ENCODE measurements around the gene YES1.
"Not testable (repeated sequence)": the region's sequence is repeated elsewhere in the genome, so short reads cannot be mapped to it uniquely, and the experiment has no call there.

The YES1 gene

GRCh38 chr18:785242-785641 is 26.8 kb downstream of the YES1 start:
- no peak for TF ChIP-seq CTCF (IDR thresholded peaks at IDR 0.05; ENCODE audit: unreplicated experiment in 3 of 3)
- H3K27ac Mint-ChIP-seq = no peak overlapping the region
- peaks cover 7% of the 10 kb centered on the region for H3K36me3 Mint-ChIP-seq (ENCODE audit: low read depth)
- H3K9me3 Mint-ChIP-seq = no peaks in the 10 kb centered on the region
- no peak overlapping the region for H3K4me3 Mint-ChIP-seq
- peaks cover 33% of the 10 kb centered on the region for H3K4me1 Mint-ChIP-seq
- no peaks in the 10 kb centered on the region for H3K27me3 Mint-ChIP-seq (ENCODE audit: low read depth)

DNA sequence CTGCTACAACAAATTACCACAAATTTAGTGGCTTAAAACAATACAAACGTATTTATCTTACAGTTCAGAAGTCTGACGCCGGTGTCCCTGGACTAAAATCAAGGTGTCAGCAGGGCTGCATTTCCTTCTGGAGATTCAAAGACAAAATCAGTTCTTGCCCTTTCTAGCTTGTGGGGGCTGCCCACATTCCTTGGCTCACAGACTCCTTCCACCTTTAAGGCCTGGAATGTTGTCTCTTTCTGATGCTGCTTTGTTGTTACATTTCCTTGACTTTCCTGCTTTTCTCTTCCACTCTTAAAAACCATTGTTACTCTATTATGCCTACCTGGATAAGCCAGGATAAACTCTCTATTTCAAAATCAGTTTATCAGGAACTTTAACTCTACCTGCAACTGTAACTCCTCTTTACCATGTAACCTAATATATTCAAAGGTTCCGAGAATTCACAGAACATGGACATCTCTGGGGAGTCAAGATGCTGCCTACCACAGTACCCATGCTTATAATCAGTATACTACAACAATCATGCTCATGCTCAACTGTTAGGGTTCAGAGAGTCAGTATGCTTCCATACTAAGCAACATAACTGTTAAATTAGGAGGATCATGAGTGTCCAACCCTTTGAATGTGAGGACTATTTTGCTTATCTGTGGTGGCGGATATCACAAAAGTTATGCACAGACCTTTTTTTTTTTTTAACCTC is 27.4 kb downstream of the YES1 start:
- Mint-ChIP-seq H3K4me1 (peaks cover 36% of the 10 kb centered on the region), H3K9me3 (no peaks in the 10 kb centered on the region), H3K36me3 (ENCODE audit: low read depth) (peaks cover 7% of the 10 kb centered on the region), H3K27ac (peak overlapping the region in 1 of 3 experiments; percentile 18), H3K4me3 (no peak overlapping the region), H3K27me3 (ENCODE audit: low read depth) (no peaks in the 10 kb centered on the region)
- no peak for TF ChIP-seq CTCF (IDR thresholded peaks at IDR 0.05; ENCODE audit: unreplicated experiment in 3 of 3)

GRCh38 chr18:778194-778927 is 33.7 kb downstream of the YES1 start:
- Mint-ChIP-seq H3K27me3 (ENCODE audit: low read depth) (no peaks in the 10 kb centered on the region), H3K9me3 (no peaks in the 10 kb centered on the region), H3K36me3 (ENCODE audit: low read depth) (peaks cover 16% of the 10 kb centered on the region), H3K4me1 (peaks cover 48% of the 10 kb centered on the region), H3K27ac (peak overlapping the region; percentile 95 to 98 (median 98)), H3K4me3 (peak overlapping the region; percentile 28 to 51 (median 31))
- no peak for TF ChIP-seq CTCF (IDR thresholded peaks at IDR 0.05; ENCODE audit: unreplicated experiment in 3 of 3)

DNA sequence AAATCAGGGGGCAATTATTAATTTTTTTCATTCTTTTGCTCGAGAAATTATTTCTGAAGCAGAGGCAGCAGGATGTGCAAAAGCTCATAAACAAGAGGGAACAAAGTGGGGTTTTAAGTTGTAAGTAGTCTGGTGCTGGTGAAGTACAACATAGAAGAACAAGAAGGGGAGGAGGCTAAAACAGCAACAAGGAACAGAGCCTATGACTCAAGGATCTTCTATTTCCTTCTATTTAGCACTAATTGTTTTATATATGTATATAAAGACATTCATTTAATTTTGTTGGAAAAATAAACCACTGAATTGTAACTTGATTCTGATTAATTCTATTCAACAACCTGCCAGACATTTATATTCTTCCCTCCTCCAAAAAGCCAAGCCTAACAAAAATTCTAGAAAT is 35.0 kb downstream of the YES1 start:
- peaks cover 45% of the 10 kb centered on the region for H3K4me1 Mint-ChIP-seq
- H3K36me3 Mint-ChIP-seq (ENCODE audit: low read depth) = peaks cover 16% of the 10 kb centered on the region
- H3K4me3 Mint-ChIP-seq = no peak overlapping the region
- no peaks in the 10 kb centered on the region for H3K27me3 Mint-ChIP-seq (ENCODE audit: low read depth)
- peak overlapping the region; percentile 11 to 65 (median 47) for H3K27ac Mint-ChIP-seq
- no peak for TF ChIP-seq CTCF (IDR thresholded peaks at IDR 0.05; ENCODE audit: unreplicated experiment in 3 of 3)
- no peaks in the 10 kb centered on the region for H3K9me3 Mint-ChIP-seq

GRCh38 chr18:776044-776443 is 36.0 kb downstream of the YES1 start:
- not testable (repeated sequence) for H3K27me3 Mint-ChIP-seq (ENCODE audit: low read depth); H3K9me3 Mint-ChIP-seq; H3K4me3 Mint-ChIP-seq
- Mint-ChIP-seq H3K27ac (peak overlapping the region in 1 of 3 experiments; percentile 65), H3K4me1 (peaks cover 35% of the 10 kb centered on the region), H3K36me3 (ENCODE audit: low read depth) (peaks cover 16% of the 10 kb centered on the region)

GRCh38 chr18:774811-775210 is 37.2 kb downstream of the YES1 start:
- Mint-ChIP-seq H3K4me3 (no peak overlapping the region), H3K9me3 (no peaks in the 10 kb centered on the region), H3K4me1 (peaks cover 33% of the 10 kb centered on the region), H3K36me3 (ENCODE audit: low read depth) (peaks cover 16% of the 10 kb centered on the region), H3K27ac (peak overlapping the region in 1 of 3 experiments; percentile 5), H3K27me3 (ENCODE audit: low read depth) (no peaks in the 10 kb centered on the region)
- no peak for TF ChIP-seq CTCF (IDR thresholded peaks at IDR 0.05; ENCODE audit: unreplicated experiment in 3 of 3)
